Renal cortex interstitium (tissue), 11 donors: Measurements from ENCODE around the gene CHMP2A. TPM values are rescaled to one million over a fixed set of nuclear protein-coding genes. Genes with fewer than 3 reads are reported as not detected.
"Not testable (repeated sequence)": the region's sequence is repeated elsewhere in the genome, so short reads cannot be mapped to it uniquely, and the experiment has no call there.

Experiments
- DNase-seq, 11 donors: peaks; one replicate each; pipeline ENCODE4 v3.0.0-alpha.2; 2013; ENCODE audit warnings: low read depth in 9 of 11, low spot score in 4 of 11; ENCODE audit errors: extremely low read depth in 1 of 11
- polyA plus RNA-seq, 3 donors: library from polyadenylated mRNA; unstranded; fragments of 120-200 nt; gene quantifications; one replicate each; pipeline ENCODE4 v1.2.1, GENCODE V29; 2013; ENCODE audit not compliant: insufficient read length in 3 of 3

CHMP2A gene
- polyA plus RNA-seq, 3 donors, result 108 to 132 (median 128) TPM

GRCh38 chr19:58549664-58550361, 5.1 kb downstream of the CHMP2A start:
- no peak for DNase-seq

DNA sequence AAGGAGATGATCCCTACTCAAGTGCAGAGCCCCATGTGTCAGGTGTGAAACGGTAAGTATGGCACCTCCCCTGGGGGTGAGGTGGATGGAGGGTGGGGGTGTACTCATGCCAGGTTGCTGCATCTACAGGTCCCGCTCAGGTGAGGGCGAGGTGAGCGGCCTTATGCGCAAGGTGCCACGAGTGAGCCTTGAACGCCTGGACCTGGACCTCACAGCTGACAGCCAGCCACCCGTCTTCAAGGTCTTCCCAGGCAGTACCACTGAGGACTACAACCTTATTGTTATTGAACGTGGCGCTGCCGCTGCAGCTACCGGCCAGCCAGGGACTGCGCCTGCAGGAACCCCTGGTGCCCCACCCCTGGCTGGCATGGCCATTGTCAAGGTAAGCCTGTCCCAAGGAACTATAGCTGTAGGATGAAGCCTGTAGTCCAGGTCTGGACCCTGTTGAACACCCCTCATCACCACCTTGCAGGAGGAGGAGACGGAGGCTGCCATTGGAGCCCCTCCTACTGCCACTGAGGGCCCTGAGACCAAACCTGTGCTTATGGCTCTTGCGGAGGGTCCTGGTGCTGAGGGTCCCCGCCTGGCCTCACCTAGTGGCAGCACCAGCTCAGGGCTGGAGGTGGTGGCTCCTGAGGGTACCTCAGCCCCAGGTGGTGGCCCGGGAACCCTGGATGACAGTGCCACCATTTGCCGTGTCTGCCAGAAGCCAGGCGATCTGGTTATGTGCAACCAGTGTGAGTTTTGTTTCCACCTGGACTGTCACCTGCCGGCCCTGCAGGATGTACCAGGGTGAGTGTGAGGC, 5.8 kb downstream of the CHMP2A start:
- DNase-seq, result no peak

GRCh38 chr19:58547323-58548312, 7.3 kb downstream of the CHMP2A start:
- no peak for DNase-seq

- no peak for DNase-seq
These were observed 8.8 kb downstream of the CHMP2A start for GRCh38 chr19:58546019-58546530.

GRCh38 chr19:58545286-58546018, 9.5 kb downstream of the CHMP2A start:
- DNase-seq, result no peak

GRCh38 chr19:58544591-58545285, 10.2 kb downstream of the CHMP2A start:
- DNase-seq, result peak in 2 of 11 donors; percentile 36 to 60

DNA sequence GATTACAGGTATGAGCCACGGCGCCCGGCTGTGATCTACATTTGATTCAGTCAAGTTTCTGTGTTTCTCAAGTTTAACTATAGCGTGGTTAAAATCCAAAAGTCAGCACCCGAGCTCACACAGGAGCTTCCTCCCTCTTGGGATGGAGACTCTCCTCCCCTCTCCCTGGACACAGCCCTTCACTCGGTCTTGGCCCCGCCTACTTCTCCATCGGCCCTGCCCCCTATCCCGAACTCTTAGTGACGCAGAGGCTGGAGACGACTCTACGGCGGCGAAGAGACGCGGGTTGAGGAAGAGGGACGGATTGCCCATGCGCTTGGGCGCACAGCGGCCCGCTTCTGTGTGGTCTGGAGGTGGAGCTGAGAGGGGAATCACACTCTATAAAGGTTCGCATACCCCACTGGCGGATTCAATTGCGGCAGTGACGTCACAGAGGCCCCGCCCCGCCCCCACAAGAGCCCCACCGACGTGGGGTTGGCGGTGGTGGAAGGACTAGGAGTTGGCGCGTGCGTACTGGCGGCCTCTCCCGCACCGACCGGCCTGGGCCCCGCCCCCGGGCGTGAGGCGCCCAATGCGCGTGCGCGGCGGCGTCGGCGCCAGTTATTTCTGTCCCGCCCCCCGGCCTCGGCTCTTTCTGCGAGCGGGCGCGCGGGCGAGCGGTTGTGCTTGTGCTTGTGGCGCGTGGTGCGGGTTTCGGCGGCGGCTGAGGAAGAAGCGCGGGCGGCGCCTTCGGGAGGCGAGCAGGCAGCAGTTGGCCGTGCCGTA, 10.9 kb downstream of the CHMP2A start, which contains the start of gene TRIM28:
TRIM28 (plus strand) TSS at position 239 of the 765 bp plus-strand sequence. CDS start 694 bp downstream, outside the sequence.
- peak; percentile 97 to 99 (median 98) for DNase-seq

GRCh38 chr19:58542641-58543372, 12.1 kb downstream of the CHMP2A start:
- not testable (repeated sequence) for DNase-seq

DNA sequence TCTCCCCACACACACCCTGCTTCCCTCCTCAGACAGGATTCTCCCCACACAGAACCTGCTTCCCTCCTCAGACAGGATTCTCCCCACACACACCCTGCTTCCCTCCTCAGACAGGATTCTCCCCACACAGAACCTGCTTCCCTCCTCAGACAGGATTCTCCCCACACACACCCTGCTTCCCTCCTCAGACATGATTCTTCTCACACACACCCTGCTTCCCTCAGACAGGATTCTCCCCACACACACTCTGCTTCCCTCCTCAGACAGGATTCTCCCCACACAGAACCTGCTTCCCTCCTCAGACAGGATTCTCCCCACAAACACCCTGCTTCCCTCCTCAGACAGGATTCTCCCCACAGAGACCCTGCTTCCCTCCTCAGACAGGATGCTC, 15.7 kb downstream of the CHMP2A start:
- DNase-seq, result not testable (repeated sequence)

DNA sequence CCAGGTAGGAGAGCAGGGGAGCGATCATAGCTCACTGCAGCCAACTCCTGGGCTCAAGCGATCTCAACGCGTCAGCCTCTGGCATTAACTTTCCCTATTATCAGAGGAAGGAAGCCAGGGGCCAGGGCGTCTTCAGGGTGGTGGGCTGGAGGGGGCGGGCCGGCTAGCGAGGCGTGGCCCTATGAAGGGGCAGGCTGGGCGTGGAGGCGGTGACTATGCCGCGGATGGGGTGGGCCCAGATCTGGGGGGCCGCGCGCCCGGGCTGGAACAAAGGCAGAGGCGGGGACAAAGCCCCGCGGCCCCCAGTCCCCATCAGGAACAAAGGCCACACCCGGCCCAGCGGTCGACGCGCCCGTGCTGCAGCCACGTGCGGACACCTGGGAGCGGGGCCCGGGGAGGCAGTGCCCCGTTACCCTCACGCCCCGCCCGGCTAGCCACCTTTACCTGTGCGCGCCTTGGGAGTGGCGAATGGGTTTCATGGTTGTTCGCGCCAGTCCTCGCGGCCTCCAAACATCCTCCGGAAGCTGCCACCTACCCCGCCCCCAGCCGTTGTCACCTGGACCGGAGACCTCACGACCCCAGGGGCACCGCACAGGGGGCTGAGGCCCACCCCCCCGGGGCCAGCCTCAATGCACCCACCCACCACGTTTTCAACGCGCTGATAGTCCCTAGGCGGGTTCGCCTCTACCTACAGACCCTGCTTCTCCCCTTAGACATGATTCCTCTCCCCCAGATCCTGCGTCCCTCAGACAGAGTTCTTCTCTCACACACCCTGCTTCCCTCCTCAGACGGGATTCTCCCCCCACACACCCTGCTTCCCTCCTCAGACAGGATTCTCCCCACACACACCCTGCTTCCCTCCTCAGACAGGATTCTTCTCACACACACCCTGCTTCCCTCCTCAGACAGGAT, 16.4 kb downstream of the CHMP2A start:
- peak in 8 of 11 donors; percentile 63 to 76 (median 72) for DNase-seq

- DNase-seq, result no peak
These were observed 17.8 kb downstream of the CHMP2A start for GRCh38 chr19:58536852-58537798.

DNA sequence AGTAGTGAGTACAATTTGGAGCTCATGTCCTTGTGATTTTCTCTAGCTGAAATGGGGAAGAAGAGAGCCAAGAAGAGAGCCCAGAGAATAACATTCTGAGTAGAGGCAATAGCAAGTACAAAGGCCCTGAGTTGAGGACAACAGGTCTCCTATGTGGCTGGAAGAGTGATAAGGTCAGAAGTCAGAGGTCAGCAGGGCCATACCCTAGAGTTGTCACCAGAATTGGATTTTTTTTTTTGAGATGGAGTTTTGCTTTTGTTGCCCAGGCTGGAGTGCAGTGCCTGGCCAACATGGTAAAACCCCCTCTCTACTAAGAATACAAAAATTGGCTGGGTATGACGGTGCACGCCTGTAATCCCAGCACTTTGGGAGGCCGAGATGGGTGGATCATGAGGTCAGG, 19.0 kb downstream of the CHMP2A start:
- no peak for DNase-seq

DNA sequence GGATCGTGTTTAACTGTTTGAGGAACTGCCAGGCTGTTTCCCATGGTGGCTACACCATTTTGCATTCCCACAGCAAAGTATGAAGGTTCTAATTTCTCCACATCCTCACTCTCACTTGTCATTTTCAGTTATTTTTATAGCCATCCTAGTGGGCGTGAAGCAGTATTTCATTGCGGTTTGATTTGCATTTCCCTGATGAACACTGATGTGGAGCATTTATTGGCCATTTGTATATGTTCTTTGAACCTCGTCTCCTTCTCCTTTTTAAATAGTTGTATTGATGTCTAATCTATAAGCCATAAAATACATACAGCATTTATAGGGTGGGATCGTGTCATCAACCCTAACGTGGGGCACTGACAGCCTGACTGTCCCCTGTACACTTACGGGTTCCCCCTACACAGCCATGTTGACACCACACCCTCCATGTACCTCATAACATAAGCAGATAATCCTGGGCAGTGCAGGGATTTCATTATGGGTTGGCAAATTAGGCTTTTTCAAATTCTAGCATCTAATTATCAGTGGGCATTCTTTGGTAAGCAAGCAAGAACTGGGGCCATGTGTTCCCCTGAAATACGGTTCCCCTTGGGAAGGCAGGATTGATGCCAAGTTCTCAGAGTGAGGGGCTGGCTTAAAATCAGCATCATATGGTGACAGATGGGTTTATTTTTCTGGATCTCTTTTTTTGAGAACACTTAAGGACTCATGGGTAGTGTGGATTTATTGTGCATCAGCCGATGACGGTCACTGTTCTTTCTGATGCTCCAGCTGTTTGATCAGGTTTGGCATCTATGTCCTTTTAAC, 23.7 kb downstream of the CHMP2A start:
- no peak for DNase-seq
